NCI-H460 (cell line): ENCODE measurements around the gene PHKB. TPM values are rescaled to one million over a fixed set of nuclear protein-coding genes. Genes with fewer than 3 reads are reported as not detected.

Experiments
- DNase-seq: peaks from one replicate; pipeline ENCODE4 v3.0.0-alpha.2; 2016; ENCODE audit warnings: low read depth; ENCODE audit errors: extremely low read depth
- total RNA-seq: library from RNA; depleted of rRNA; stranded (reverse); fragments of >200 nt; shearing (Covaris generic); gene quantifications from 2 replicates; pipeline ENCODE4 v1.2.3, GENCODE V29; 2014

PHKB gene
- total RNA-seq, 1 experiment from 2014 or later, result 55.4 TPM

DNA sequence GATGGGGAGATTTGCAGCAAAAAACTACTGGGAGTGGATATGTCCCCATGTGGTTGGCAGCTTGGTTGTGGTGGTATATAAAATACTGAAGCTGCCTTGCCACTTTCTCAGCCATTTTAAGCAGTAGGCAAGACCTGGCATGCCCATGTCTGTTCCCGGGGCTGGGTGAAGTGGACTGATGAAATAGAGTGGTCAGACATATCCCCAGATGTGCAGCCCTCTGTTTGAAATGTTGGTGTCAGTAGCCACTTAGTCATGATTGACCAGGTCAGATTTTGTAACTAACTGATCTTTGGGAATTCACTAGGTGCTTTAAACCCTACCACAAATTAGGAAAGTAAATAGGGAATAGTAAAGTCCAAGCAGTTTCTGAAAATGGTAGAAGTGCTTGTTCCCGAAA, 151.6 kb downstream of the PHKB start:
- no peak for DNase-seq

DNA sequence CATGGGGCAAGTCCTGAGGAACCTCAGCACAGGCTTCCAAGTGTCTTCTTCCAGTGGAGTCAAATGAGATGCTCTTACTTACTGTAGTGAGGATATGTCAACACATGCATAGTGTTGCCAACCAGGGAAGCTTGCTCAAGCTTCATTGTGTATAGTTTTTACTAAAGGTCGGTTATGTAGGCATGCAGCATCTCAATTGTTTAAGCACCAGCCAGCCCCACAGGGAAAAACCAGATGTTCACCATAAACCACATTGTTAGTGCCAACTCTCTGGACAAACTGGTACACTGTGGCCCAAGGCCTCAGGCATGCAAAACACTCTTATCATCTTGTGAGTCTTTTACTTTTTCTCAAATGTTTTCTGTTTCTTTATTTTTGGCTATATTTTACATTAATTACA, 152.1 kb downstream of the PHKB start:
- no peak for DNase-seq

DNA sequence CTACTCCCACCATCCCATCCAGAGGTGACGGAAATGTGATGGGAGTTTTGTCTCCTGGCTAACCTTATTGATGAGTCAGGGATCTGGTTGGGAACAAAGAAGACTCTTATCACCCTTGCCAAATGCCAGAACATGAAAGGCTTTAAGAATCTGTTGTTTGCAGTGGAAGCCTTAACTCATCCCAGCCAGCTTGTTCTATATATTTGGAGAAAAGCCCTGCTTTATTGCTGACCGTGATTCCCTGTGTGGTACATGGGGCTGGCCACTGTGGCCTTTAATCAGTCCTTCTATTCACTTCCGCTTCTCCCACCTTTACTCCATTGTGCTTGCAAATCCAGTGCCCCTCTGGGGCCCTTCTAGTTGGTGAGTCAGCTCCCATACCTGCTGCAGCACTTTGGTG, 156.6 kb downstream of the PHKB start:
- DNase-seq, result no peak

DNA sequence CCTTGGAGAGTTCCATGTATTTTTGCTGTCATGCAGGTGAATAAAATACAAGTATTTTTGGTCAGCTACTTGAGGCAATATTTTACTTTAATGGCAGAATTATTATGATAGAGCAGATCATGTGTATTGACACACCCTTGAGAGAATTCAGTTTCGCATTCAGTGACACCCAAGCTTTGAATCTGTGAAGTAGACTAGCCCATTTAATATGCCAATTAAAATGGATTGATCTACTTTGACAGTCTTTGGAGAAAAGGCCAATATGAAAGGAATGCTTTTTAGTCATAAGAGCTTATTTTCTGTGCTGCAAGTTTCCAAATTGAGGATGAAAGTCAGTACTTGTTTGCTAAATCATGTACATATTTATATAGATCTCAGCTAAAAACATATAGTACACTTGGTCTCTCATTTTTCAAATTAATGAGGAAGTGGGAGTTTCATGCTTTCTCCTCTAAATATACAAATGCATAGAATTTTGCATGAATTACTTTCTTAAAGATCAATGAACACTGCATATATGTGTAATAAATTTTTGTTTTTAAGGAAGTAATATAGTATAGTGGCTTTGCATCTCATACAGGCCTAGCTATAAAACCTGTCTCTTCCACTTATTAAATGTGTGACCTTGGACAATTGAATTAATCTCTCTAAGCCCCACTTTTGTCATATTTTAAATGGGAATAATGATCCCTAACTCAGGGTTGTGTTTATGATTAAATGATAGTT, 161.5 kb downstream of the PHKB start:
- DNase-seq, result no peak

DNA sequence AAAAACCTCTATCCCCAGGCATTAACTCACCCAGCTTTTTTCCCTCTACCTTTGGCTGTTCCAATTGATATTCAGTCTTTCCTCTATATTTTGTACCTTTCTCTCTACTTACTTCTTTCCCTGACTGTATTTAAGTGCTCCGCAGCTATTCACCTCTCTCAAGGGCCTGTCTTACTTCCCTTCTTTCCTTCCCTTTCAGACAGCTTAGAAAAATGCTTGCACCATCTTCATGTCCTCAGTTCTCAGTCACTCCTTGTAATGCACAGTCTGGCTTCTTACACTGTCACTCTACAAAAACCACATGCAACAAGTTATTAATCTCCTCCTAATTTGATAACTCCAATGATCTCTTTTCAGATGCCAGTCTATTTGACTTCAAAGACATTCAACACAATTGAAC, 163.4 kb downstream of the PHKB start:
- no peak for DNase-seq

DNA sequence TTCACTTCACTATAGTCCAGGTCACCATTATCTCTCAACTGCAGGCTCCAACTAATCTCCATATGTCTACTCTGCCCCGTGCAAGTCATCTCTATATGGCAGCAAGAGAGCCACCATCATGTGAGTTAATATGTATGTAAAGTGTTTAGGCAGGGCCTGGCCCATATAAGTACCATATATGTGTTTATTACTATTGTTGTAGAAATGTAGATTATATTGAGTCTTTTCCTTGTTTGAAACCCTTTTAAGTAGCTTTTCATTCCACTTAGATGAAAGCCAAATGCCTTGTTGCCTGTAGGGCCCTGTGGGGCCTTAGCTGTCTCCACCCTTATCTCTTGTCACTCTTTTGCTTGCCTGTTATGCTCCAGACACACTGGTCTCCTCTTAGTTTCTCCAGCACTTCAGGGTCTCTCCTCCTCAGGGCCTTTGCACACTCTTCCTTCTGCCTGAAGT, 164.0 kb downstream of the PHKB start:
- no peak for DNase-seq

DNA sequence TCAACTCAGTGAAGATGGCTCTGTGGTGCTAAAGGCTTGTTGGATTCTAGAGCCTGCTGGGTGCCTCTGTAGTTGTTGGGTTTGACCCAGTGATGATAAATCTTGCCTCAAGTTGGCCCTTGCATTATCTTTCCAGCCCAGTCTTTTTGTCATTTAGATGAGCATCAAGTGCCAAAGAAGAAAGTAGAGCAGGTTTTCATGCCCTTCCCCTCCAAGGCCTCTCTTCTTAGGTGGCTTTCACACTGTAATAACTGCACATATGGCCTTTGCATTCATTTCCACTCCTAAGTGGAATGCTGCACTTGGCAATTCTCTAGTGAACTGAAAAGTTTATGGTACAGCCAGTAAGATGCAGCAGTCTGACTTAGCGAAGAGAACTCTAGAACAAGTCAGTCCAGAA, 165.1 kb downstream of the PHKB start:
- no peak for DNase-seq

DNA sequence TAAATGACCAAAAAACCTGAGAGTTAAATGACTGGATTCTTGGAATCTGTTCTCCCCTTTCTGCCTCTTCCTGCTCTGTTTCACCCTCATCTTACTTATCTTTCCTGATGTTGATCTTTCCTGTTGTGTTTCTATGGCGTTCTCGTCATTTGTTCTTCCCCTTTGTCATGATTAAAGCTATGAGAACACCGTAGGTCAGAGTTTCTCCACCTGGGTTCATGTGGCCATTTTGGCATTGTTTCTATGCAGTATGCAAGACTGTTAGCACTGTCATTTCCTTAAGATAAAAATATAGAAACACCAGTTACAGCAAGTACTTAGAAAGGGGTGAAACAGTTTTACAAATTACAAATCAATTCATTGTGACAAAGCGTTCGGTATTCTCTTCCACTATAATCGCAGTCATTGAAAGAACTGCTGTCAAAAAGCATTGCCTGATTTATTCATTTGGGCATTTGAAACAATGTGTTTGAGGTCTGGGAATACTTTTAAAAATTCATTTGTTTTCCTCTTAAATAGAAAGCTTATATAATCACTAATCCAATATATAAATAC, 166.0 kb downstream of the PHKB start:
- DNase-seq, result no peak

DNA sequence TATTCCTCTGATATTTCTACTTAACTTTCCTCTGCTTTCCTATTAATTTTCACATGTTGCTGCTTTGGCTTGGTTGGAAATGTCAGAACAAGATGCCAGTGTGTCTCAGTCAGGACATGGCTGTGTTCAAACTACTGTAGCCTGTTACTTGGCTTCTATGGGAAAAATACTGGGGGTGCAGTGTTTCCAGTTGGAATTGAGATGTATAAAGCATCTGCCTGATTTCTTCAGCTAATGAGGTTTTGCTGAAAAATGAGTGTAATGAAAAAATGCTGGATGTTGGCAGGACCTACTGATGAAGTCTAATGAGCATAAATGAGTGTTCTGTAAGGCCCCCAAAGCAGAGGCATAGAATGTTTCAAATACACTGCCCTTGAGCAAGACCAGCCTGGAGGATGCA, 166.6 kb downstream of the PHKB start:
- DNase-seq, result no peak

DNA sequence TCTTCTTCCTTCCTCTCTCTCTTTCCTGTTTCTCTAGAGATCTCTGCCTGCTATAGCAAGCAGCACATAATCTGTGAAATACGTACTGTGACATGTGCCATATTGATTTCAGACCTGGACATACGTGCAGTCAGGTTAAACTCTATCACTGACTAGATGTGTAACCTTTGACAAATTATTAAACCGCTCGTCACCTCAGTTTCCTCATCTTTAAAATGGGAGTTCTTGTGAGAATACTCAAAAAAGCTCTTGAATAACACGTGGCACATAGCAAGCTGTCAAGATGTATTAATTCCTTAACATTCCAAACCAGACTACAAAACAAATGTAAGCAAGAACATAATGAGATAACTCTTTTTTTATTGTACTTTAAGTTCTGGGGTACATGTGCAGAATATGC, 170.0 kb downstream of the PHKB start:
- no peak for DNase-seq

DNA sequence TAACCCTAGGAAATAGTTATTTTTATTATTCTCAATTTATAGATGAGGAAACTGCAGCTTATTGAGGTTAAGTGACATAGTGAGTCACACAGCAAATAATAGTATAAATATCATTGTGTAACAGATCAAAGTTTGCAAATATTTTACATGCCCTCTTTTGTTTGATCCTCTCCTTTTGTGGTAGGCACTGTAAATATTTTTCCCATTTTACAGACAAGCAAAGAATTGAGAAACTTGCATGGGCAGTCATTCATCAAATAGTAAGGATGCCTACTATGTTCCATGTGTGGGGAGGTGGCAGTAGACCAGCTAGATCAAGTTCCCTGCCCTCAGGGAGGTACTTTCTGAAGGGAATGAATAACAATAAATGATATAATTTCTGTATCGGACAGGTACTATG, 173.0 kb downstream of the PHKB start:
- DNase-seq, result no peak

DNA sequence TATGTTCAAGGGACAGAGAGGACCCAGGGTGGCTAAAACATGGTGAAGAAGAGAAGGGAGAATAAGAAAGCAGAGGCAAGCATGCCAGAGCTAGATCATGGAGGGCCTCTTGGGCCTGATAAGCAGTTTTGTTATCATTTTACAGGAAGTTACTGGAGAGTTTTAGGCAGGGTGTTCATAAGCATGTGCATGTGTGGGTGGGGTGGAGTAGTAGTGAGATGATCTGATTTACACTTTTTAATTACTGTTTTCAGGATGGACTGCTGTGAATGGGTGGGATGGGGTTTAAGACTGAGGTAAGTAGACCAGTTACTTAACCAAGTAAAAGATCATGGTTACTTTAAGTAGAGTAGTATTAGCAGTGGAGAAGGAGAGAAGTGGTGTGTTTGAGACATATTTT, 173.6 kb downstream of the PHKB start:
- no peak for DNase-seq

DNA sequence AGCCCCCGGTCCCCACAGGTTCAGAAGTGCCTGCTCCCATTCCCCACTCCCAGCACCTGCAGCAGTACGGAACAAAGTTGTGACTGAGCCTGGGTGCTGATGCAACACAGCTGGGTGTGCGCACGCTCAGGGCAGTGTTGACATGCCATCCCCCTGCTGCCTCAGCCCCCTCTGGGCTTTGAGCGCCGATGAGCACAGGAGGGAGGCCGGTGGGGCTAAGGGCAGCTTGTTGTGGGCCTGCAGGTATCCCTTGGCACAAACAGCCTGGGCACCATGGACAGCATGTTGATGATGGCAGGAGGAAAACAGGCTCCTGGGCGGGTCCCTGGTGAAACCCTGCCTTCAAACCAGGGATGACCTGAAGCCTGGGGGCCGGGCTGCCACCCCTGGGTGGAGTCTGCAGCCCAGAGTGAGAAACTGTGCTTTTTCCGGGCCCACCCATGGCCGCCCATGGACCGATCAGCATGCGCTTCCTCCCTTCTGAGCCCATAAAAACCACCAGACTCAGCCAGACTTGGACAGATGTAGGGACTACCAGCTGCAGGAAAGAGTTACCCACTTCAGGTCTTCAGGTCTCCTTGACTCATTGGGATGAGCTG, 175.5 kb downstream of the PHKB start:
- DNase-seq, result no peak

DNA sequence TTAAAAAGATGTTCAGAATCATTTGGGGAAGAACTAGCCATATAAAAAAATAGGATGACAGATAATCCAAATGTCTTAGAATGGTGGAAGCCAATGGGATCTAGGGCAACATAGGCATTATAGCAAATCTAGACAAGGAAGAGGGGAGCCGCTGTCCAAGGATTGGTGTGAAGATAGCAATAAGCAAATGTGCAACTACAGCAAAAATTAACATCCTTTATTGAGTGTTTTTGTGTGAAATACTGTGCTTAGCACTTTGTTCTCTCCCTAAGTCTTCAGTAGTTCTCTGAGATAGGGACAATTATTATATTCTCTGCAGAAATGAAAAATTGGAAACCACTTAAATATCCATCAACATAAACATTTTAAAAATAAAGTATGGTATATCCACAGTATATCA, 177.0 kb downstream of the PHKB start:
- no peak for DNase-seq

DNA sequence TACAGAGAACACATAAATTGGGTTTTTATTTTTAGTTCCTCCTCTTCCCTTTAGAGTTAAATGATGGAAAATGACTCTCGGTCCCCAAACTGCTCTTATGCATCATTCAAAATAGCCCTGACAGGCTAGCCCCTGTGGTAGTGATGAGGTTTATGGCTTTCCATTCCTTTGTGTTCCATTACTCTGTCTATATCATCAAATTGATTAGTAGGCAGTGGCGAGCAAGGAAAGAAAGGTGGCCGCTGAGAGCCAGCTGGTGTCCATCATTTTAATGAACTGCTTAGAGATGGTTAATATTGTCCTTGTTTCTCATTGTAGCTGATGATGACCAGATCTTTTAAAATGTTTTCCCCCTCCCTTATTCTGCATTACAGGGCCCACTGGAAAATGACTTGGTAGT, 179.5 kb downstream of the PHKB start:
- no peak for DNase-seq

DNA sequence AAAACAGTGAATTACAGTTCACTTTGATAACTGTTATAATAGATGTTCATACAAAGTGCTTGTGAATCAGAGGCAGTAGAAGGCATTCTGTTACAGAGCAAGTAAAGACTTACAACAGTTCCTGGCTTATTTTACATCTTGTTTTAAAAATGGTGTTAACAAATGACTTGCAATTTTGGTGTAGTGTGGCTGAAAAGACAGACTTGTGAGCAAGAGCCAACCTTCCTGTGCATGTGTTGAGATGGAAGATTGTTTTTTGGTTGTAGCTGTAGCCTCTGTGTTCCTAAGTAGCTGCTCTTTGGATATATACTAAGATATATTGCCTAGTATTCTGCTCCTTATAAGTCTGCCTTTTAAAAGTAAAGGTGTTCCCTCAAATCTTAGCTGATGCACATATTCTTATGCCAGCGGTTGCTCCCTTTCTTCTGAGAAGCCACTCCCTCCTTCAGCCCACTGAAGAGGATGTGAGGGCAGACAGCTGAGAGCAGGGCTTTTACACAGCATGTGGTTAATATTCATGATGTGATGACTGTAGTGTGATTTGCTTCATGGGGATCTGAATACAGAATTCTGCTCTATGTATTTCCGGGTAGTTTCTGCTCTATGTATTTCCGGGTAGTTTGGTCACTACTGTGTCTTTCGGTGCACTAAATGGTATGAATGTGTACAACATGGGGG, 182.3 kb downstream of the PHKB start:
- no peak for DNase-seq

DNA sequence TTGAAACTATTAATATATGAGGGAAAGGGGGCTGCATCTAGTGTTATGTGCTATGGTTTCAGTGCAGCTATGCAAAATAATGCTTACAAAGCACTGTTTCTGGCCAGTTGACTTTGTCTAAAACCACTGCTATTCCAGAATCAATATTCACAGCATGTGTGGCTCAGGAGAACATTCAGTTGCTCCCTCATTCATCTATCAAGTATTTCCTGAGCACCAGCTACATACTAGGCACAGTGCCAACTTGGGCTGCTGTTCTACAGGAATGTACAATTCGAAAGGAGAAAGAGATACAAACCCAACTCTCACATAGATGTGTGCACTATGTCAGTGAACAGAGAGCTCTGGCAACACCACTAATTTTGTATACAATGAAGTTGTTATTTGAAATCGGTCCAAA, 183.0 kb downstream of the PHKB start:
- no peak for DNase-seq

DNA sequence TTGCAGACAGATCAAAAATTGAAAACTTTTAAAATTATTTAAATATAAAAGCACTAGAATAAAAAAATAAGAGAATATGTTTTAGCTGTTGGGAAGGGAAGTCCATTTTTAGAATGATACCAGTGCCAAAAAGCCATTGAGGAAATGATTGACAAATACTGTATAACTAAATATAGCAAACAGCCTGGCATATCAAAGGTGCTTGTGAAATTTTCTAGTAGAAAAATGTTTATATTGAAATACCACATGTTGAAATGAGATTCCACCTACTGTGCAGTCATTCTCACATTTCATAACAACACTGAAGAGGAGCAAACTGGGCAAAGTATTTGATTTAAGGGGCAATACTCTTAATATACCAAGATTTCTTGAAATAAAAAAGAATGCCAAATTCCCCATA, 183.5 kb downstream of the PHKB start:
- DNase-seq, result no peak

DNA sequence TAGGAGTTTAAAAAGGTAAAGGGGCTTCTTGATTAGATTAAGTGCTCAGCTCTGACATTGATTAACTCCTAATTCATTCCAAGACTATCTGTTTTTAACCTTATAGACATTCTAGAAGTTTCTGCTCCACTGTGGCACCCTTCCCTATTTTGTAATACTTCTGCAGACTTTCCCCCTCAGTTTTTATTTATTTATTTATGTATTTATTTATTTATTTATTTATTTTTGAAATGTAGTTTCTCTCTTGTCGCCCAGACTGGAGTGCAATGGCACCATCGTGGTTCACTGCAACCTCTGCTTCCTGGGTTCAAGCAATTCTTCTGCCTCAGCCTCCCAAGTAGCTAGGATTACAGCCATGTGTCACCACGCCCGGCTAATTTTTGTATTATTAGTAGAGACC, 185.8 kb downstream of the PHKB start:
- no peak for DNase-seq

DNA sequence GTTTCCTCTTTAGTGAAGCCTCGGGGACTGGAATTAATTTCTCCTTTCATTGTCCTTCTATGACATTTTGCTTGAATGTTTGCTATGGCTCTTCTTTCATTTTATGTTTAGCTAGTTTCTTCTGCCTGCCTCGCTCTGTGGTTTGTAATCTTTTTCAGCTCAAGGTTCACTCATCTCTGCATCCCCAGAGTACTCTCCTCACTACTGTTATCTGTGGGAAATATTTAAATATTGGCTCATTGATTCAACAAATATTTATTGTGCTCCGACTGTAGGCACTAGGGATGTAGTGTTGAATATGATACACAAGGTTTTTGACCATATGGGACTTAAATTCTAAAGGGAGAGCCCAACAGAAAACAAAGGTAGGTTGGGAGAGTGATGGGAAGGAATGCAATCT, 195.9 kb downstream of the PHKB start:
- DNase-seq, result no peak

DNA sequence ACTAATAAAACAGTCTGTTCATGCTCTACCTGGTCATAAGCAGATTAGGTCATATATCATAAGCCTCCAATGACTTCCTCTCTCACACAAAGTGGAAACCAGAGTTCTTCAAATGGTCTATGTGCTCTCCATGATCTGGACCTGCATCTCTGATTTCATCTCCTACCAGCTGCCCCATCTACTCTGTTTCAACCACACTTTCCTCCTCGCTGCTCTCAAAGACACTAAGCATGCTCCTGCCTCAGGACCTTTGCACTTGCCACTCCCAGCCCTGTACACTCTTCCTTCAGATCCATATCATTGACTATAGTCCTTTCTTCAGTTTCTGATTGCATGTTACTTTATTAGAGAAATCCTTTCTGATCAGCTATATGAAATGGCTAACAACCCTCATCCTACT, 196.8 kb downstream of the PHKB start:
- DNase-seq, result no peak

DNA sequence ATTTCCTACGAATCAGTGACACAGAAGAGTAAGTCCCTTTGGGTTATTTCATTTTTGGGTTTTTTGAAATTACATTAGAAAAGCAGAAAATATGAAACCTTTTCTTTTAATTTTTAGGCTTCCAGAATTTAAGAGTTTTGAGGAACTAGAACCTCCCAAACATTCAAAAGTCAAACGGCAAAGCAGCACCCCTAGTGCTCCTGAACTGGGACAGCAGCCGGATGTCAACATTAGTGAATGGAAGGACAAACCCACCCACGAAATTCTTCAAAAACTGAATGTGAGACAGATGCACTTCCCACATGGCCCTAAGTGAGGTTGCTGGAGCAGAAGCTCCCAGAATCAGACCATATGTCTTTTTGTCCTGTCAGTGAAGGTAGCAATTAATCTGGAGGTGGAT, 199.4 kb downstream of the PHKB start:
- DNase-seq, result no peak
